HepG2 (cell line): ENCODE data around the gene KRTAP5-10. TPM values are rescaled to one million over a fixed set of nuclear protein-coding genes. Genes with fewer than 3 reads are reported as not detected.

Source experiments
- AHDC1 ChIP-seq: sonication (generic); formaldehyde crosslinking; IDR thresholded peaks from 2 replicates; pipeline ENCODE4 v1.5.1; 2020; ENCODE audit warnings: mild to moderate bottlenecking, missing genetic modification reagents, borderline replicate concordance
- ATRX ChIP-seq: sonication (generic); formaldehyde crosslinking; IDR thresholded peaks from 2 replicates; pipeline ENCODE4 v1.4.0; 2020; ENCODE audit warnings: missing genetic modification reagents, borderline replicate concordance
- CENPX ChIP-seq: sonication (generic); formaldehyde crosslinking; IDR thresholded peaks from 2 replicates; pipeline ENCODE4 v1.9.0; 2021; ENCODE audit warnings: mild to moderate bottlenecking, missing genetic modification reagents, moderate library complexity
- ELK4 ChIP-seq: sonication (generic); formaldehyde crosslinking; IDR thresholded peaks from 2 replicates; pipeline ENCODE4 v1.9.0; 2021; ENCODE audit warnings: missing genetic modification reagents, borderline replicate concordance
- GABPA ChIP-seq, 2 experiments: IDR thresholded peaks; 2 replicates each; pipeline ENCODE4 v1.6.1; 2011 to 2016; ENCODE audit warnings: low read depth in 2 of 2, low read length in 1 of 2, missing biosample characterization in 1 of 2, missing genetic modification characterization in 1 of 2
- MED1 ChIP-seq: sonication (generic); formaldehyde crosslinking; IDR thresholded peaks from 2 replicates; pipeline ENCODE4 v1.4.0; 2020; ENCODE audit warnings: missing genetic modification reagents
- MEIS2 ChIP-seq: sonication (generic); formaldehyde crosslinking; IDR thresholded peaks from 2 replicates; pipeline ENCODE4 v1.9.0; 2021; ENCODE audit warnings: mild to moderate bottlenecking, missing genetic modification reagents
- MTA3 ChIP-seq: sonication (generic); formaldehyde crosslinking; IDR thresholded peaks from 2 replicates; pipeline ENCODE4 v1.4.0; 2020; ENCODE audit warnings: missing genetic modification reagents
- MXD3 ChIP-seq: IDR thresholded peaks from 2 replicates; pipeline ENCODE4 v1.6.1; 2016; ENCODE audit warnings: mild to moderate bottlenecking, missing biosample characterization, missing genetic modification reagents
- NFKBIZ ChIP-seq: IDR thresholded peaks from 2 replicates; pipeline ENCODE4 v1.6.1; 2018; ENCODE audit warnings: missing genetic modification reagents, missing compliant biosample characterization
- REL ChIP-seq: sonication (generic); formaldehyde crosslinking; conservative IDR thresholded peaks from 2 replicates; pipeline ENCODE4 v1.8.0; 2022; ENCODE audit warnings: mild to moderate bottlenecking, missing genetic modification reagents, moderate library complexity
- SUZ12 ChIP-seq: fragments of 150-350 bp; IDR thresholded peaks from 2 replicates; pipeline ENCODE4 v1.6.1; 2014; ENCODE audit warnings: low read depth, low read length
- THAP8 ChIP-seq: sonication (generic); formaldehyde crosslinking; IDR thresholded peaks from 2 replicates; pipeline ENCODE4 v1.5.1; 2020; ENCODE audit warnings: missing genetic modification reagents, mild to moderate bottlenecking, borderline replicate concordance
- YY1 ChIP-seq: IDR thresholded peaks from 2 replicates; pipeline ENCODE4 v1.6.1; 2011; ENCODE audit warnings: low read length, low read depth, moderate library complexity, mild to moderate bottlenecking; ENCODE audit not compliant: insufficient read depth, insufficient replicate concordance
- ZFP1 ChIP-seq: IDR thresholded peaks from 2 replicates; pipeline ENCODE4 v1.6.1; 2016
- ZNF580 ChIP-seq: IDR thresholded peaks from 2 replicates; pipeline ENCODE4 v1.6.1; 2016; ENCODE audit warnings: low read depth, borderline replicate concordance
- ZNF614 ChIP-seq: IDR thresholded peaks from 2 replicates; pipeline ENCODE4 v1.6.1; 2018; ENCODE audit warnings: missing biosample characterization, missing genetic modification reagents, inconsistent platforms, borderline replicate concordance
- polyA plus RNA-seq, 8 experiments: library from polyadenylated mRNA; depleted of rRNA in 3 of 8; stranded (reverse) in 7 of 8; unstranded in 1 of 8; fragments of >200 nt; fragmentation: Illumina TruSeq in 4 of 8; extraction: Trizol in 4 of 8; gene quantifications; 2 replicates each; pipeline versions ENCODE4 v1.2.1 to v1.2.3, GENCODE V29; 2011 to 2016; ENCODE audit warnings: low read depth in 4 of 8, missing spikeins in 1 of 8, mixed read lengths in 1 of 8; ENCODE audit not compliant: insufficient read depth in 1 of 8
- total RNA-seq, 5 experiments: library from RNA; depleted of rRNA; stranded (reverse); fragments of >200 nt; fragmentation: Illumina TruSeq; extraction: Trizol; gene quantifications; 2 replicates each; pipeline ENCODE4 v1.2.3, GENCODE V29; 2016; ENCODE audit warnings: low read depth in 1 of 5
- TF ChIP-seq, protein P1 (sequence below): sonication (generic); formaldehyde crosslinking; conservative IDR thresholded peaks from 2 replicates; pipeline ENCODE4 v1.8.0; 2022; ENCODE audit warnings: missing genetic modification reagents
- TF ChIP-seq, protein P2 (sequence below): sonication (generic); formaldehyde crosslinking; conservative IDR thresholded peaks from 2 replicates; pipeline ENCODE4 v1.4.0; 2020; ENCODE audit warnings: missing genetic modification reagents

The KRTAP5-10 gene
- total and polyA plus RNA-seq, 2 of the 13 experiments (the other 11 are each of a cell fraction or from before 2014, with no cell fraction given) = not detected

DNA sequence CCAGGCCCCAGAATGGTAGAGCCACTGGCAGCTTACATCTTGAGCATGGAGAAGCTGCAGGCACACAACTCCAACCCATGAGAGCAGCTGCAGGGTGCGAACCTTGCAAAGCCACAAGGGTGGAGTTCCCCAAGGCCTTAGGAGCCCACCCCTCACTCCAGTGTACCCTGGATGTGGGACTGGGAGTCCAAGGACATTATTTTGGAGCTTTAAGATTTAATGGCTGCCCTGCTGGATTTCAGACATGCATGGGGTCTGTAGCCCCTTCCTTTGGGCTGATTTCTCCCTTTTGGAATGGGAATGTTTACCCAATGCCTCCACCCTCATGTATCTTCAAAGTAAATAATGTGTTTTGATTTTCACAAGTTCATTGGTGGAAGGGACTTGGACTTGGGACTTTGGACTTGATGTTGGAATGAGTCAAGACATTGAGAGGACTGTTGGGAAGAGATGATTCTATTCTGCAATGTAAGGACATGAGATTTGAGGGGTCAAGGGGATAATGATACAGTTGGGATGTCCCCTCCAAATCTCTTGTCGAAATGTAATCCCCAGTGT is 39.3 kb upstream of the KRTAP5-10 start (continued):
- TF ChIP-seq, protein P1, sequence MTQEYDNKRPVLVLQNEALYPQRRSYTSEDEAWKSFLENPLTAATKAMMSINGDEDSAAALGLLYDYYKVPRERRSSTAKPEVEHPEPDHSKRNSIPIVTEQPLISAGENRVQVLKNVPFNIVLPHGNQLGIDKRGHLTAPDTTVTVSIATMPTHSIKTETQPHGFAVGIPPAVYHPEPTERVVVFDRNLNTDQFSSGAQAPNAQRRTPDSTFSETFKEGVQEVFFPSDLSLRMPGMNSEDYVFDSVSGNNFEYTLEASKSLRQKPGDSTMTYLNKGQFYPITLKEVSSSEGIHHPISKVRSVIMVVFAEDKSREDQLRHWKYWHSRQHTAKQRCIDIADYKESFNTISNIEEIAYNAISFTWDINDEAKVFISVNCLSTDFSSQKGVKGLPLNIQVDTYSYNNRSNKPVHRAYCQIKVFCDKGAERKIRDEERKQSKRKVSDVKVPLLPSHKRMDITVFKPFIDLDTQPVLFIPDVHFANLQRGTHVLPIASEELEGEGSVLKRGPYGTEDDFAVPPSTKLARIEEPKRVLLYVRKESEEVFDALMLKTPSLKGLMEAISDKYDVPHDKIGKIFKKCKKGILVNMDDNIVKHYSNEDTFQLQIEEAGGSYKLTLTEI = no peak
- TF ChIP-seq THAP8 (CRISPR knock-in tag) (no peak), NFKBIZ (no peak), ZNF580 (CRISPR knock-in tag) (no peak), CENPX (no peak), SUZ12 (no peak), REL (CRISPR knock-in tag) (no peak), MED1 (0 out of 2 replicates have a peak, but pooled peaks have one; percentile 49), AHDC1 (CRISPR knock-in tag) (peak; percentile 32; the same call in 1 of the 2 replicates), ZNF614 (CRISPR knock-in tag) (0 out of 2 replicates have a peak, but pooled peaks have one; percentile 22), GABPA (IDR thresholded peaks at IDR 0.05; ENCODE audit: low read depth, low read length) (no peak), GABPA (CRISPR knock-in tag; IDR thresholded peaks at IDR 0.05; ENCODE audit: low read depth) (no peak), MTA3 (CRISPR knock-in tag) (no peak), ELK4 (no peak), ATRX (CRISPR knock-in tag) (no peak), ZFP1 (CRISPR knock-in tag) (no peak), MEIS2 (CRISPR knock-in tag) (no peak), MXD3 (CRISPR knock-in tag) (no peak), YY1 (no peak)
- TF ChIP-seq, protein P2, sequence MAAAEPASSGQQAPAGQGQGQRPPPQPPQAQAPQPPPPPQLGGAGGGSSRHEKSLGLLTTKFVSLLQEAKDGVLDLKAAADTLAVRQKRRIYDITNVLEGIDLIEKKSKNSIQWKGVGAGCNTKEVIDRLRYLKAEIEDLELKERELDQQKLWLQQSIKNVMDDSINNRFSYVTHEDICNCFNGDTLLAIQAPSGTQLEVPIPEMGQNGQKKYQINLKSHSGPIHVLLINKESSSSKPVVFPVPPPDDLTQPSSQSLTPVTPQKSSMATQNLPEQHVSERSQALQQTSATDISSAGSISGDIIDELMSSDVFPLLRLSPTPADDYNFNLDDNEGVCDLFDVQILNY (CRISPR knock-in tag) = no peak
